OCI-LY3 (cell line): ENCODE data around the gene PARVA.

Experiments used
- CTCF ChIP-seq: fragments of 200-600, 300-600 bp; sonication (generic); IDR thresholded peaks from 2 replicates; pipeline ENCODE4 v1.5.1; 2014; ENCODE audit warnings: antibody characterized with exemption, low read length, low read depth
- EZH2phosphoT487 ChIP-seq: fragments of 200-600 bp; shearing (Covaris generic); IDR thresholded peaks from 2 replicates; pipeline ENCODE4 v1.6.1; 2018; ENCODE audit warnings: antibody characterized with exemption, mixed run types, low read depth

- no peak for TF ChIP-seq CTCF
- TF ChIP-seq EZH2phosphoT487 = no peak
These were observed 162.2 kb downstream of the PARVA start for GRCh38 chr11:12539572-12539971.
